Measurements from ENCODE around the gene DNAH5.

DNA sequence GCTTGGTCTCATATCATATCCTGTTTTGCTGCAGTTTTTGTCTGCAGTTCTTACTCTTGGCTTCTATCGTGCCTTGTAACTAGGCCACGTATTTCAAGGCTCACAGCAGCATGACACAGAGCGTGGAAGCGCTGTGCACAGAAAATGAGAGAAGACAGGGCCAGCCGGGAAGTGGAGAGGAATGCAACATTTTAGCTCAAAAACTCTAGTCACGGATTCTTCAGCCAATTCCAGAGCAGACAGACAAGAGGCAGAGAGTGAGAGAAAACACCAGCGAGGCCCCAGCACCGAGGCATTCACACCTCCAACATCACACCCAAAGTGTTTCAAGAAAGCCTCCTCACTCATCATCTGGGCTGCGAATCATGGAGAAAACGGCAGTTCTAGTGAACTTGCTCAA is 160.8 kb downstream of the DNAH5 start:
- TF ChIP-seq CTCF (IDR thresholded peaks at IDR 0.05) (no peak), EP300 (IDR thresholded peaks at IDR 0.05) (no peak)
